Activated effector memory CD4-positive, alpha-beta T cell treated with anti-CD3 and anti-CD28 coated beads, Interleukin-2, amount 50 U/mL, for 16 hours (primary cell): ENCODE results near the gene PRKCH.
"Not testable (repeated sequence)": the region's sequence is repeated elsewhere in the genome, so short reads cannot be mapped to it uniquely, and the experiment has no call there.

Source experiments
- DNase-seq: peaks from one replicate; pipeline ENCODE4 v3.0.0-alpha.2; 2020

Gene PRKCH

GRCh38 chr14:61520576-61520975, 199.2 kb downstream of the PRKCH start:
- DNase-seq = no peak

DNA sequence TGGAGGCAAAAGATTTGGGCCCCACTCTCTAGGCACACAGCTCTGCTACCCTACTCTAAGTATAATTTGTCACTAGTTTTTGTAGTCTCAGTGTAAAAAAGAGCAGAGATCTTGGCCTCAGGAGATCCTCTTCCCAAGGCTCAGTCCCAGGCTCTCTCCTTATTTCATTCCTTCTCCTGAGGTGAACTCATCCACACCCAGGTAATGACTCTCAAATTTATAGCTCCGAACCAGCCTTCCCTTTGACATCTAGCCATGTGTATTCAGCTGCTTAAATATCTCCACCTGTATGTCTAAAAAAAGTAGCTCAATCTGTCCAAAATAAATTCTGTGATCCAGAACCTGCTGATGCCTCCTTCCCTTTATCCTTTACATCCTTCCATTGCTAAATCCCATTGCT, 200.4 kb downstream of the PRKCH start:
- DNase-seq = no peak

GRCh38 chr14:61523751-61524150, 202.4 kb downstream of the PRKCH start:
- DNase-seq = no peak

DNA sequence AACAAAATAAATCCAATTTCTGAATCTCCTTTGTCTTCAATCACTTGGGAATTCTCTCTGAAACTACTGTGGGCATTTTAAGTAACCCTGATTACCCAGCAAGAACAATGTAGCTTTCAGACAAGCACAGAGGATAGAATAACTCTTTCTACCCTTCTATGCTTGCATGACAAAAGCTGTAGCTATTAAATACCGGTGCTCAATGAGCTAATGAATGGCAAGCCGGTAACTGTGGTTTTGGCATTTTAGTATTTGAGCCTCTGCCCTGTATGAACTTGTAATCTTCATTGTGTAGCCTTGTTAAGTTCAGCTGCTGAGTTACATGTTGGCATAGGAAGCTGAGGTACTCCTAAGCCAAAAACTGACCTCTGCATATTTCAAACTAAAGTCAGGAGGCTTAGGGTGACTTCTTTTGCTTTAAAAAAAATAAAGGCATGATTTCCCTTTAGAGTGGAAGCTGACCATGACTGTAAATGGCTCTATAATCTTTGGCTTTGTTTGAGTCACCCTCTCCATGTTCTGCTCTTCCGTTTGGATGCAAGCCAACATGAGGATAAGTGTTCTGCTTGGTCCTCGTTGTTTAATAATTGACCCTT, 202.9 kb downstream of the PRKCH start:
- no peak for DNase-seq

GRCh38 chr14:61524936-61525292, 203.5 kb downstream of the PRKCH start:
- DNase-seq = no peak

DNA sequence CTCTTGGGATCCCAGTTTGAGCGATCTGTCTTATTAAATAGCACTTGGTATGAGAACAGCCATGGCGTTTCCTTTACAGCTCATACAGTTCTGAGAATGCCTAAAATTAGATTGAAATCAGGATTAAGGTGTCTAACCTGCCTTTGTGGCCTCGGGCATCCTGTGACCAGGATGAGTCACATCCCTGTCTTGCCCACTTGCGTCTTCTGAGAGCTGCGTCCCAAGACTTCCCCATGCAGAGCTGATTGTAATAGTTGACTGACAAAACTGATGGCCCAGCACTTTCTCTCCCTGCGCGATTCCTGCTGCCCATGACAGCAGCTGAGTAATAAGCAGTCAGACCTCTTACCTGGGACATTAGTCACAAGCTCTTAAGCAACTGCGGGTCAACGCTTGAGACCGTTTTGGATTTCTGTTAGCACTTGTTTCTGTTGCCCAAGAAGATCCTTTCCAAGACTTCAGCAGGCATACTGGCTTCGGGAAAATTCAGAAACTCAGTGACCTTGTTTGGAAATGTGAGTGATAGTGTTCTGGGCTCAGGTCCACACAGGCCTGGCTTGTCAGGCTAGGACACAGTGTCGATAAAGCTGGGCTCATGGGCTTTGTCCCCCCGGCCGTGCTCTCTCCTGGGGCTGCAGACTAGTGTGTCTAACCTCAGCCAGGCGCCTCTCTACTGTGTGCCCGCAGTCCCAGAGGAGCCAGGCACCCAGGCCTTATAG, 204.1 kb downstream of the PRKCH start:
- peak; percentile 89 for DNase-seq

GRCh38 chr14:61526405-61527312, 205.3 kb downstream of the PRKCH start:
- no peak for DNase-seq

DNA sequence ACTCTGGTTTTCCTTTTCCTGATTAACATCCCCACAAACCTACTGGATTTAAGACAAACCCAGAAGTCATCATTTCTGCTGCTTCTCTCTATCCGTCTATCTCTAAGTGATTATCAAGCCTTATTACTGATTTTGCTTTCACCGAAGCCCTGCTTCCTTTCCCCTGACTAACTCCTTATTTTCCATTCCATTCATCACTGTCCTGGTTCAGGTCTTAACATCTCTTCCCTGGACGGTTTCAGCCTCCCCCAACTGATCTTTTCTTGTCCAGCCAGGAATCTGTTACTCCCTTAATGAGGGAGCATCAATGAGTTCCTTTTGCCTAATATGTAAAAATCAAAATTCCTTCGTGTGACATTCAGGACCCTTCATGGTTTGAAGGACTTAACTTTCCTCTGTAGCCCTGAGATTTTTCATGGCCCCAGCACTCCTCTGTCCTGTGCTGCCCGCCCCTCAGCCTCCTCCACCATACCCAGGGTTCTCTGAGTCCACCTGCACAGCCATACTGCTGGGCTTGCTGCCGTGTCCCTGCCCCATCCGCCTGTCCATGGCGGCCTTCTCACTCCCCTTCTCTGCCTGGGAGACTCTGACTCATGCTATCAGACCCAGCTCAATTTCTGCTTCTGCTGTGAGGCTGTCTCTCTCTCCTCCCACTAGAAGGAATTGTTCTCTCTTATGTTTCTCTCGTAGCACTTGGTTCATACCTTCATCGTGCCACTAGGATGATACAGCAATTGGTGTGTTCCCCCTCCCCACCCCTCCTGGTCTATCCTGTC, 206.1 kb downstream of the PRKCH start:
- no peak for DNase-seq

DNA sequence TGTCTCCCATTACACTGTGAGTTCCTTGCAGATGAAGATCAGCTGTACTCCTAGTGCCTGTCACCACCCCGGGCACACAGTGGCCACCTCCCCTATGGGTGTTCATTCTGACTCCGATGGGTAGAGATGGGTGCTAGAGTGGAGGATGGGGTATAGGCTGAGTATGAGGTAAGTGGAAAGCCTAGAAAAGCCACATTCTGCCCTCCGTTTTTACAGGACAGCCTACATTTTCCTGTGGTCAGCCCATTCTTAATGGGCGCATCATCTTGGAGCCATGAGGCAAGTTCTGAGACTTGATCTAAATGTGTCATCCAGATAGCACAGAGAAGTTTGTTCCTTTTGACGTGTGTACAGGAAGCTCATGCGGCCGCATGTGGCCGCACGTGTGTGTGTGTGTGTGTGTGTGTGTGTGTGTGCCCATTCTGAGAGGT, 207.2 kb downstream of the PRKCH start:
- no peak for DNase-seq

DNA sequence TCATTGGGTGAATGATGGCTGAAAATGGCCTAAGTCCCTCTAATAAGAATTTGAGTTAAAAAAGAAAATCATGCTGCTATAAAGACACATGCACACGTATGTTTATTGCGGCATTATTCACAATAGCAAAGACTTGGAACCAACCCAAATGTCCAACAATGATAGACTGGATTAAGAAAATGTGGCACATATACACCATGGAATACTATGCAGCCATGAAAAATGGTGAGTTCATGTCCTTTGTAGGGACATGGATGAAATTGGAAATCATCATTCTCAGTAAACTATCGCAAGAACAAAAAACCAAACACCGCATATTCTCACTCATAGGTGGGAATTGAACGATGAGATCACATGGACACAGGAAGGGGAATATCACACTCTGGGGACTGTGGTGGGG, 208.0 kb downstream of the PRKCH start:
- not testable (repeated sequence) for DNase-seq

- no peak for DNase-seq
Measured at GRCh38 chr14:61530296-61530695, 208.9 kb downstream of the PRKCH start.

- no peak for DNase-seq
Measured at GRCh38 chr14:61530896-61531295, 209.5 kb downstream of the PRKCH start.

DNA sequence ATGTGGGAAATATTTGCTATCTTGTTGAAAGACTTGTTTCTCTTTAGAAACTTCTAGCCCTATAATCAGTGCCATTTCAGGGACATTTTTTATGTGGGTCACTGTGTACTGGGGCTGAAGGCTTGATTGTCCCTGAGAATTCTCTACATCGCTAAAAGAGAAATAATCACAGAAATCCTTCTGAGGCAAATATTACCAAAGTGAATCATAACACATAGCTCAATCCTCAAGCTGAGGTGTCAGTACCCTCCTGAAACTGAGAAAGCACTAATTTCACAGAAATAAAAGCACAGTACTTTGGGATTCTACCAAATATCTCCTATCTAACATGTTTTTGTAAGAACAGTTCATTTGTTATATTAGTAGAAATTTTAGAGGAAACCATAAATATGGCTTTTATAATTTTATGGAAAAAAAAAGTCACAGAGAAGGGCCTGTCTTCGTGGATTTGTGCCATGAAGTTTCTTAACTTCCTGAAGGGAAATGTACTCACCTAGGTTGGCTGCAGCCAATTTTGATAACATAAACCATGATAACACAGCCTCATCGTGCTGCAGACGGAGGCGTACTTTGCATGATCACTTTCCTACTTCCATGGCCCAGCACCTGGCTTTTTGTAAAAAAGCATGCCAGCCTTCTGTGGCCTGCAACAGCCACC, 210.2 kb downstream of the PRKCH start:
- DNase-seq = no peak

GRCh38 chr14:61532123-61532505, 210.7 kb downstream of the PRKCH start:
- DNase-seq = no peak

DNA sequence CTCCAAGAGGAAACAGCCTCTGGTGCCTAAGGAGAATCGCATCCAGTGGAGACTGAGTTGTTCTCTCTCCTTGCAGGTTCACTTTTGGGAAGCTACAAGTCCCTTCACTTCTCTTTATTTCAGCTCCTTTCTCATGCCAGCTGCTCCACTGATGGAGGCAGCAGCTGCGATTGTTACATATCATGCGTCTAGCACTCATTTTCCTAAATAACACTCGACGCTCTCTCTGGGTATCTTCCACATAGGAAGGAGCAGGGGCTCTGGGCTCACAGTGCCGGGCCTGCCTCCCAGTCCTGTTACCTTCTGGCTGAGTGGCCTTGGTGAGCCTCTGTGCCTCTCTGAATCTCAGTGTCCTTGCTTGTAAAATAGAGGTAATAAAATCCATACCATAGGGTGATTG, 211.4 kb downstream of the PRKCH start:
- no peak for DNase-seq

- no peak for DNase-seq
Measured at GRCh38 chr14:61533513-61534255, 212.3 kb downstream of the PRKCH start.

DNA sequence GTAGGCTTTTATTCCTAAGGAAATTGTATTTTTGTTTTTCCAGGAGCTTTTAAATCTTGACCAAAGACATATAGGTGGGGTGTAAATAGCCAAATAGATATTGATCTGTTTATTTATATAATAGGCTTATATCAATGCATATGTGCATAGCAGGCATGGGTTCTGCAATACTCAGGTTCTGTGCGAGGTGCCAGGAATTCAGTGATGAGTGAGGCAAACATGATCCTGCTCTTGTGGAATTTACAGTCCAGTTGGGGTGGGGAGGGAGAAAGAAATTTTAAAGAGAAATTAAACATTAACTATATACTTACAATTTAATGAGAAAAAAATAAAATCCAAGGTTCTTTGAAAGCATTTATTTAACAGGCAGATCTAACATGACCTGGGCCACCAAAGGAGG, 213.7 kb downstream of the PRKCH start:
- DNase-seq = no peak

DNA sequence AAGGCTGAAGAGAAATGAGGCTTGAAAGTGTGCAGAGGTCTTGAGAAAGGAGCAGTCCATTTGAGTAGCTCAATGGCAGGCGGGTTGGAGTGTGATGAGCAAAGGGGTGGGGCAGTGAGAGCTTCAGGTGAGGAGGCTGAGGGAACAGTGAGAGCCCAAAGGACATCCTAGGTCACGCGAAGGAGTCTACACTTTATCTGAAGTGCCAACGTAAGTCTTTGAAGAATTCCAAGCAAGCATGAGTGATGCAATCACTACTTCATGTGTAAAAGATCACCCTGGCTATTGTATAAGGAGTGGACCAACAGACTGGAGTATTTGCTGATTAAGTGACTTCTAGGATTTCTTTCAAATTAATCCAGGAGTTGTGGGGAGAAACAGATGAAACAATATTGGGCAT, 214.1 kb downstream of the PRKCH start:
- DNase-seq = no peak

- no peak for DNase-seq
Measured at GRCh38 chr14:61536661-61537562, 215.5 kb downstream of the PRKCH start.

GRCh38 chr14:61537563-61538463, 216.4 kb downstream of the PRKCH start:
- DNase-seq = peak; percentile 80
